Vagina (tissue), 2 donors: Measurements from ENCODE around the gene ZNF578. TPM values are rescaled to one million over a fixed set of nuclear protein-coding genes. Genes with fewer than 3 reads are reported as not detected.
"Not testable (repeated sequence)": the region's sequence is repeated elsewhere in the genome, so short reads cannot be mapped to it uniquely, and the experiment has no call there.

Experiments used
- DNase-seq, 2 donors: peaks; one replicate each; pipeline ENCODE4 v3.0.0-alpha.2; 2017; ENCODE audit errors: extremely low spot score in 2 of 2
- H3K27ac ChIP-seq: fragments of 200-600 bp; sonication (generic); one replicate; pipeline ENCODE4 v1.5.1; 2019
- H3K27me3 ChIP-seq: fragments of 200-600 bp; sonication (generic); one replicate; pipeline ENCODE4 v1.5.1; 2019
- H3K36me3 ChIP-seq, 2 donors: fragments of 200-600 bp; sonication (generic); one replicate each; pipeline ENCODE4 v1.5.1; 2017 to 2019
- H3K4me1 ChIP-seq: fragments of 200-600 bp; sonication (generic); one replicate; pipeline ENCODE4 v1.5.1; 2019
- H3K4me3 ChIP-seq, 2 donors: fragments of 200-600 bp; sonication (generic); 1 replicate in 1 of 2; 2 replicates in 1 of 2; pipeline ENCODE4 v1.5.1; 2016 to 2019
- H3K9me3 ChIP-seq: fragments of 200-600 bp; sonication (generic); one replicate; pipeline ENCODE4 v1.5.1; 2019
- POLR2A ChIP-seq, 2 donors: fragments of 450-650 bp; IDR thresholded peaks; one replicate each; pipeline ENCODE4 v1.6.1; 2017; ENCODE audit warnings: antibody characterized with exemption in 2 of 2, mild to moderate bottlenecking in 2 of 2, moderate library complexity in 2 of 2
- POLR2AphosphoS5 ChIP-seq, 2 donors: sonication (generic); formaldehyde crosslinking; IDR thresholded peaks; one replicate each; pipeline ENCODE4 v1.9.0; 2017; ENCODE audit warnings: antibody characterized with exemption in 2 of 2, mild to moderate bottlenecking in 2 of 2, low read depth in 1 of 2; ENCODE audit not compliant: insufficient read depth in 1 of 2
- intact Hi-C: fragments of 100-400 bp; cut with DNase I; formaldehyde crosslinking; loops from one replicate; pipeline ENCODE4 v1.15.1; 2023
- total RNA-seq: library from RNA; depleted of rRNA; stranded (reverse); fragments of >200 nt; gene quantifications from one replicate; pipeline ENCODE4 v1.2.3, GENCODE V29; 2016
- TF ChIP-seq, protein P1 (sequence below), 3 experiments: fragments of 450-650 bp in 2 of 3; fragments of 200-600 bp in 1 of 3; sonication (generic) in 1 of 3; IDR thresholded peaks; one replicate each; pipeline ENCODE4 v1.5.1; 2017 to 2019; ENCODE audit warnings: antibody characterized with exemption in 3 of 3, mild to moderate bottlenecking in 2 of 3, moderate library complexity in 2 of 3

ZNF578 gene
- total RNA-seq, 1 donor from 2014 or later, result 2.5 TPM

GRCh38 chr19:52527134-52527955 lies 74.0 kb downstream of the ZNF578 start, which contains the start of gene ZNF808:
Gene ZNF808 (plus strand): TSS chr19:52527668. CDS start chr19:52543285, 15,617 bp downstream.
- H3K27me3 ChIP-seq, result no peaks in the 10 kb centered on the region
- H3K9me3 ChIP-seq, result no peaks in the 10 kb centered on the region
- intact Hi-C loops, result no loop called here
- DNase-seq, result peak; percentile 96
- H3K4me1 ChIP-seq, result peaks cover 13% of the 10 kb centered on the region
- TF ChIP-seq POLR2AphosphoS5 (IDR thresholded peaks at IDR 0.05; ENCODE audit: insufficient read depth in 1 of 2, low read depth in 1 of 2) (peak; percentile 30 to 72), POLR2A (IDR thresholded peaks at IDR 0.05) (peak in 1 of 2 donors; percentile 15)
- TF ChIP-seq, protein P1, sequence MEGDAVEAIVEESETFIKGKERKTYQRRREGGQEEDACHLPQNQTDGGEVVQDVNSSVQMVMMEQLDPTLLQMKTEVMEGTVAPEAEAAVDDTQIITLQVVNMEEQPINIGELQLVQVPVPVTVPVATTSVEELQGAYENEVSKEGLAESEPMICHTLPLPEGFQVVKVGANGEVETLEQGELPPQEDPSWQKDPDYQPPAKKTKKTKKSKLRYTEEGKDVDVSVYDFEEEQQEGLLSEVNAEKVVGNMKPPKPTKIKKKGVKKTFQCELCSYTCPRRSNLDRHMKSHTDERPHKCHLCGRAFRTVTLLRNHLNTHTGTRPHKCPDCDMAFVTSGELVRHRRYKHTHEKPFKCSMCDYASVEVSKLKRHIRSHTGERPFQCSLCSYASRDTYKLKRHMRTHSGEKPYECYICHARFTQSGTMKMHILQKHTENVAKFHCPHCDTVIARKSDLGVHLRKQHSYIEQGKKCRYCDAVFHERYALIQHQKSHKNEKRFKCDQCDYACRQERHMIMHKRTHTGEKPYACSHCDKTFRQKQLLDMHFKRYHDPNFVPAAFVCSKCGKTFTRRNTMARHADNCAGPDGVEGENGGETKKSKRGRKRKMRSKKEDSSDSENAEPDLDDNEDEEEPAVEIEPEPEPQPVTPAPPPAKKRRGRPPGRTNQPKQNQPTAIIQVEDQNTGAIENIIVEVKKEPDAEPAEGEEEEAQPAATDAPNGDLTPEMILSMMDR (IDR thresholded peaks at IDR 0.05), result peak; percentile 27 to 71 (median 35)
- no peaks in the 10 kb centered on the region for H3K36me3 ChIP-seq
- peak within 1 kb of the TSS; percentile 66 to 84 for H3K4me3 ChIP-seq
- H3K27ac ChIP-seq, result peak within 1 kb of the TSS; percentile 78

- intact Hi-C loops, result no loop called here
- H3K4me1 ChIP-seq, result peaks cover 13% of the 10 kb centered on the region
- TF ChIP-seq POLR2A (IDR thresholded peaks at IDR 0.05) (no peak), POLR2AphosphoS5 (IDR thresholded peaks at IDR 0.05; ENCODE audit: insufficient read depth in 1 of 2, low read depth in 1 of 2) (no peak)
- TF ChIP-seq, protein P1 (IDR thresholded peaks at IDR 0.05), result no peak
- no peaks in the 10 kb centered on the region for H3K36me3 ChIP-seq
- no peaks in the 10 kb centered on the region for H3K27me3 ChIP-seq
- peak overlapping the region; percentile 78 for H3K27ac ChIP-seq
- no peaks in the 10 kb centered on the region for H3K9me3 ChIP-seq
- no peak for DNase-seq
- peak overlapping the region; percentile 66 to 84 for H3K4me3 ChIP-seq
These were observed 74.6 kb downstream of the ZNF578 start for GRCh38 chr19:52527956-52528351.

DNA sequence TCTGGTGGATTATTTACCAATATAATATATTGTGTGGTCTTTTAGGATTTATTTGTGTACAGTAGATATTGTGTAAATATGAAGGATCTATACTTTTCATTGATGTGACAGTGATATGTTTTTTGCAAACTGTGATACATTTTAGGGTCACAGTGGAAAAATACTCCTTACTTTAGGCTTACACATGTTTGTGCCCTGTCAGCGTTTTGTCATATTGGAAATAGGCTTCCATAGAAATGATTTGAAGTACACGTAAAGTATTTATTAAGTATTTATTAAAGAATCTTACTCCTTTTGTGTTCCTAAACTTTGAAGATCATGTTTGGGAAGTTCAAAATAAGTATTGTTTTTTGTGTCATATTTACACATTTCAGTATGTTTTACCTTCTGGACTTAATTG lies 79.1 kb downstream of the ZNF578 start:
- intact Hi-C loops, result no loop called here
- no peaks in the 10 kb centered on the region for H3K27me3 ChIP-seq
- H3K4me1 ChIP-seq, result peaks cover 17% of the 10 kb centered on the region
- H3K9me3 ChIP-seq, result no peaks in the 10 kb centered on the region
- H3K4me3 ChIP-seq, result no peak overlapping the region
- no peak for TF ChIP-seq POLR2AphosphoS5 (IDR thresholded peaks at IDR 0.05; ENCODE audit: insufficient read depth in 1 of 2, low read depth in 1 of 2)
- TF ChIP-seq, protein P1 (IDR thresholded peaks at IDR 0.05), result no peak
- TF ChIP-seq POLR2A (IDR thresholded peaks at IDR 0.05), result no peak
- no peak for DNase-seq
- no peak overlapping the region for H3K27ac ChIP-seq
- no peaks in the 10 kb centered on the region for H3K36me3 ChIP-seq

DNA sequence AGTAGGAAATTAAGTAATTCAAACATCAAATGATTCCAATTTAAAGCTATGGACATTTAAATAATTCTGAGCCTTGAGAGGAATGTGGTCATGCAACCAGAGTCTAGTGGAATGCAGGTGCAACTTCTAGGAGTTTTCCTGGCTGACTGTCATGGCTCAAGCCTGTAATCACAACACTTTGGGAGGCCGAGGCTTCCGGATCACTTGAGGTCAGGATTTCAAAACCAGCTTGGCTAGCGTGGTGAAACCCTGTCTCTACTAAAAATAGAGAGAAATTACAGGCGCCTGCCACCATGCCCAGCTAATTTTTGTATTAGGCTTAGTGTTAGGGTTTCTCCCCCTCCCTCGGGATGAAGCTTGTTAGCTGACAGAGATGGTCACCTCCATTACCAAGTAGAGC lies 80.5 kb downstream of the ZNF578 start:
- intact Hi-C loops, result no loop called here
- TF ChIP-seq POLR2A (IDR thresholded peaks at IDR 0.05) (no peak), POLR2AphosphoS5 (IDR thresholded peaks at IDR 0.05; ENCODE audit: insufficient read depth in 1 of 2, low read depth in 1 of 2) (no peak)
- TF ChIP-seq, protein P1 (IDR thresholded peaks at IDR 0.05), result no peak
- no peak overlapping the region for H3K4me3 ChIP-seq
- H3K27me3 ChIP-seq, result no peaks in the 10 kb centered on the region
- no peak for DNase-seq
- H3K9me3 ChIP-seq, result no peaks in the 10 kb centered on the region
- H3K27ac ChIP-seq, result no peak overlapping the region
- H3K4me1 ChIP-seq, result peaks cover 8% of the 10 kb centered on the region
- H3K36me3 ChIP-seq, result no peaks in the 10 kb centered on the region

DNA sequence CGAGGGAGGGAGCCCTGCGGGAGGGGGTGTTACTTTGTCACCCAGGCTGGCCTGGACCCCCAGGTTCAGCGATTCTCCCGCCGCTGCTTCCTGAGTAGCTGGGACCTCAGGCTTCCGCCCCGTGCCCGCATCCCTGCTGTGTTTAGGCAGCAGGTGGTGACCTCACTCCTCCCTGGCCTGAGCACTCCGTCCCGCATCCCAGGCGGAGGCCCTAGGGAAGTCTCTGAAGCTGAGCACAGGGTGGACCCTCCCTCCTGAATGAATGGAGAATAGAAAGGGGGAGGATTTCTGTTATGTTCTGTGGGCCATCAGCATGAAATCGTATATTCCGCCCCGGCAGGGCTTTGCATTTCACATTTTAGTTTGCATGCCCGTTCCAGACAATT lies 82.0 kb downstream of the ZNF578 start:
- intact Hi-C loops, DNase-seq, H3K27me3 ChIP-seq, H3K36me3 ChIP-seq, H3K4me1 ChIP-seq, H3K9me3 ChIP-seq, H3K27ac ChIP-seq: not testable (repeated sequence)
- H3K4me3 ChIP-seq, result peak overlapping the region; percentile 48 to 66
